Measurements from ENCODE around the gene NIPAL1.

The NIPAL1 gene

GRCh38 chr4:48038666-48039065 lies 22.1 kb downstream of the NIPAL1 start:
- TF ChIP-seq CTCF (IDR thresholded peaks at IDR 0.05; ENCODE audit: borderline replicate concordance, control extremely low read depth, extremely low read depth, insufficient read depth, missing control alignments), result no peak
- in situ Hi-C loops (cut with MboI; ENCODE audit: low sequenced_read_pairs, unreplicated experiment), result no loop called here
- DNase-seq (ENCODE audit: low spot score), result no peak

GRCh38 chr4:48039561-48039960 lies 23.0 kb downstream of the NIPAL1 start:
- TF ChIP-seq CTCF (IDR thresholded peaks at IDR 0.05; ENCODE audit: borderline replicate concordance, control extremely low read depth, extremely low read depth, insufficient read depth, missing control alignments), result no peak
- no peak for DNase-seq (ENCODE audit: low spot score)
- in situ Hi-C loops (cut with MboI; ENCODE audit: low sequenced_read_pairs, unreplicated experiment), result no loop called here

GRCh38 chr4:48041535-48042137 lies 25.1 kb downstream of the NIPAL1 start:
- no peak for DNase-seq (ENCODE audit: low spot score)
- TF ChIP-seq CTCF (IDR thresholded peaks at IDR 0.05; ENCODE audit: borderline replicate concordance, control extremely low read depth, extremely low read depth, insufficient read depth, missing control alignments), result no peak
- in situ Hi-C loops (cut with MboI; ENCODE audit: low sequenced_read_pairs, unreplicated experiment), result no loop called here

- TF ChIP-seq CTCF (IDR thresholded peaks at IDR 0.05; ENCODE audit: borderline replicate concordance, control extremely low read depth, extremely low read depth, insufficient read depth, missing control alignments), result no peak
- no peak for DNase-seq (ENCODE audit: low spot score)
- in situ Hi-C loops (cut with MboI; ENCODE audit: low sequenced_read_pairs, unreplicated experiment), result no loop called here
Measured at GRCh38 chr4:48042979-48043461, 26.4 kb downstream of the NIPAL1 start.

- TF ChIP-seq CTCF (IDR thresholded peaks at IDR 0.05; ENCODE audit: borderline replicate concordance, control extremely low read depth, extremely low read depth, insufficient read depth, missing control alignments), result no peak
- no peak for DNase-seq (ENCODE audit: low spot score)
- in situ Hi-C loops (cut with MboI; ENCODE audit: low sequenced_read_pairs, unreplicated experiment), result no loop called here
Measured at GRCh38 chr4:48043504-48043903, 26.9 kb downstream of the NIPAL1 start.

GRCh38 chr4:48044298-48044697 lies 27.7 kb downstream of the NIPAL1 start:
- in situ Hi-C loops (cut with MboI; ENCODE audit: low sequenced_read_pairs, unreplicated experiment), result no loop called here
- TF ChIP-seq CTCF (IDR thresholded peaks at IDR 0.05; ENCODE audit: borderline replicate concordance, control extremely low read depth, extremely low read depth, insufficient read depth, missing control alignments), result no peak
- no peak for DNase-seq (ENCODE audit: low spot score)
